Measurements from ENCODE around the gene ESYT3. TPM values are rescaled to one million over a fixed set of nuclear protein-coding genes. Genes with fewer than 3 reads are reported as not detected.
A peak's percentile ranks its signal among the peaks of the same experiment; 100 is the strongest.

Gene ESYT3
- total and polyA plus RNA-seq, 2 of the 8 experiments (the other 6 are each of a cell fraction or from before 2014, with no cell fraction given): 4.4 to 7.3 TPM

GRCh38 chr3:138424323-138424722 is 10.1 kb upstream of the ESYT3 start:
- TF ChIP-seq E2F6 (IDR thresholded peaks at IDR 0.05): no peak
- TF ChIP-seq HDAC6 (IDR thresholded peaks at IDR 0.05; ENCODE audit: low read depth, low read length): no peak
- no peak for TF ChIP-seq NRF1 (IDR thresholded peaks at IDR 0.05; ENCODE audit: low read depth, low read length)
- TF ChIP-seq BRCA1 (IDR thresholded peaks at IDR 0.05; ENCODE audit: low read depth, low read length): no peak
- no peak for TF ChIP-seq ATF2 (IDR thresholded peaks at IDR 0.05; ENCODE audit: low read length)
- no peak for TF ChIP-seq USF2 (IDR thresholded peaks at IDR 0.05; ENCODE audit: low read length)
- no peak for TF ChIP-seq POLR2AphosphoS5 (IDR thresholded peaks at IDR 0.05; ENCODE audit: low read depth, low read length)
- no peak for TF ChIP-seq HDAC2 (IDR thresholded peaks at IDR 0.05; ENCODE audit: borderline replicate concordance in 1 of 2, low read depth in 2 of 2, low read length in 2 of 2)
- TF ChIP-seq TCF12 (IDR thresholded peaks at IDR 0.05; ENCODE audit: low read depth, low read length): no peak
- TF ChIP-seq CEBPB (IDR thresholded peaks at IDR 0.05; ENCODE audit: low read depth, low read length): no peak

More at GRCh38 chr3:138424323-138424722, 10.1 kb upstream of the ESYT3 start:
- Histone ChIP-seq H3K79me1 (ENCODE audit: low read depth, low read length) (no peaks in the 10 kb centered on the region), H3K9me3 (ENCODE audit: insufficient read depth in 2 of 2, low read depth in 1 of 2, low read length in 1 of 2) (peaks cover 2 to 4% of the 10 kb centered on the region in 2 experiments; a peak in 2 of 4 replicates), H3K79me2 (ENCODE audit: control insufficient read depth in 1 of 2, insufficient read depth in 2 of 2, low read length in 2 of 2) (no peaks in the 10 kb centered on the region), H2BK120ac (replicated peaks; ENCODE audit: low read depth, low read length) (no peak overlapping the region), H3K36me3 (ENCODE audit: control insufficient read depth in 2 of 4, insufficient read depth in 4 of 4, low read length in 3 of 4) (no peaks in the 10 kb centered on the region), H3K4me3 (ENCODE audit: extremely low read depth in 1 of 4, insufficient read depth in 2 of 4, low read depth in 3 of 4, low read length in 4 of 4) (no peak overlapping the region), H3K27ac (ENCODE audit: low read depth, low read length) (no peak overlapping the region), H3K4me2 (ENCODE audit: insufficient read depth in 1 of 2, low read depth in 2 of 2, low read length in 2 of 2) (no peak overlapping the region), H3K4me1 (replicated peaks in 1 of 4; ENCODE audit: control insufficient read depth in 3 of 4, insufficient read depth in 4 of 4, low read length in 3 of 4) (peaks cover 0 to 4% (median 0%) of the 10 kb centered on the region in 4 experiments; a peak in 1 of 7 replicates), H4K91ac (replicated peaks; ENCODE audit: insufficient read length, low read length) (no peak overlapping the region), H3K23me2 (ENCODE audit: low read depth, low read length) (no peaks in the 10 kb centered on the region), H3K18ac (ENCODE audit: extremely low read depth, low read length) (peak overlapping the region; percentile 2; the same call in 1 of the 2 replicates), H4K5ac (ENCODE audit: insufficient read length, low read depth, low read length) (no peak overlapping the region), H3K27me3 (replicated peaks in 1 of 4; ENCODE audit: control insufficient read depth in 3 of 4, extremely low read depth in 1 of 4, insufficient read depth in 3 of 4, low read length in 3 of 4) (no peaks in the 10 kb centered on the region), H2BK12ac (ENCODE audit: low read depth, low read length) (0 out of 2 replicates have a peak overlapping the region, but pooled peaks have one; percentile 11), H2BK20ac (ENCODE audit: low read length) (peak overlapping the region; percentile 55), H2AFZ (ENCODE audit: low read length) (no peak overlapping the region), H3K23ac (ENCODE audit: insufficient read length) (no peak overlapping the region), H4K20me1 (replicated peaks in 1 of 2; ENCODE audit: control insufficient read depth in 1 of 2, insufficient read depth in 2 of 2, low read length in 2 of 2) (no peaks in the 10 kb centered on the region), H2BK15ac (ENCODE audit: low read length) (peak overlapping the region; percentile 75; the same call in 1 of the 2 replicates), H2BK5ac (ENCODE audit: low read depth, low read length) (peak overlapping the region; percentile 16; the same call in 1 of the 2 replicates), H4K8ac (ENCODE audit: extremely low read depth, insufficient read depth, low read length) (no peak overlapping the region), H2AK5ac (ENCODE audit: low read depth, low read length) (no peak overlapping the region), H3K9ac (replicated peaks in 1 of 4; ENCODE audit: extremely low read depth in 1 of 4, low read depth in 3 of 4, low read length in 3 of 4) (no peak overlapping the region), H3K14ac (ENCODE audit: insufficient read length) (no peak overlapping the region), H3K56ac (replicated peaks; ENCODE audit: insufficient read length, low read depth, low read length) (no peak overlapping the region), H3K4ac (replicated peaks; ENCODE audit: insufficient read length, low read depth, low read length) (no peak overlapping the region)
- CTCF ChIA-PET (ENCODE audit: partially characterized antibody): interaction anchor here (1.3 to 7.7 kb wide), 3 partner anchors 10 to 93 kb away, joined by 5 to 47 read pairs (median 6); partner anchors contain the start of genes ESYT3, MRAS and NME9
- POLR2A ChIA-PET (ENCODE audit: partially characterized antibody): no interaction called here
- no peak for FAIRE-seq
- no peak for DNase-seq (ENCODE audit: low read depth in 1 of 2, low spot score in 2 of 2)
- 77% methylated on average over 2 of the region's 2 CpGs; no CpG with 5 or more reads in 1 of the 2 experiments for WGBS, 2 experiments (ENCODE audit: extremely low coverage in 1 of 2, insufficient coverage in 1 of 2, insufficient read length in 1 of 2, insufficient replicate concordance in 2 of 2, low coverage in 1 of 2, low lambda C conversion rate in 2 of 2, missing lambda C conversion rate in 1 of 2)

All from H1 (cell line).